Inflammatory macrophage (primary cell): Measurements from ENCODE around the gene TRPM8.

ENCODE experiments used
- DNase-seq, 2 donors: peaks; one replicate each; pipeline ENCODE4 v3.0.0-alpha.2; 2020 to 2022

TRPM8 gene

GRCh38 chr2:234050455-234051135 is 133.4 kb downstream of the TRPM8 start, which contains the start of gene SPP2:
Gene SPP2 (plus strand): TSS chr2:234050702. CDS start chr2:234050787, 85 bp downstream.
- no peak for DNase-seq

- no peak for DNase-seq
These were observed 134.3 kb downstream of the TRPM8 start for GRCh38 chr2:234051374-234052070.

DNA sequence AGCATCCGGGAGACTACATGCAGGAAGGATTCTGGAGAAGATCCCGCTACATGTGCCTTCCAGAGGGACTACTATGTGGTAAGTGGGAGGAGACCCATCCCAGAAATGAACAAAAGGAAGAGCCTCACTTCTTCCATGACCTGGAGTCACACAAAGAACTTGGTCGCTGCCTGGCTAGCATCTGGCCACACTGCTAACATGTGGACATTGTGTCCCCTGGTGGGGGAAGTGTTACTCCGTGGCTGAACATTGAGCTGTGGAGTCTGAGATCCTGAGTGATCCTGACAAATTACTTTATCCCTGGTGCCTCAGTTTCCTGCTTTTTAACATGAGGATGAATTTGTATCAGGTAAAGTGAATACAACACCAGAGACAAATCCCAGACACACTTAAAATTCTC is 141.7 kb downstream of the TRPM8 start:
- DNase-seq, result no peak

DNA sequence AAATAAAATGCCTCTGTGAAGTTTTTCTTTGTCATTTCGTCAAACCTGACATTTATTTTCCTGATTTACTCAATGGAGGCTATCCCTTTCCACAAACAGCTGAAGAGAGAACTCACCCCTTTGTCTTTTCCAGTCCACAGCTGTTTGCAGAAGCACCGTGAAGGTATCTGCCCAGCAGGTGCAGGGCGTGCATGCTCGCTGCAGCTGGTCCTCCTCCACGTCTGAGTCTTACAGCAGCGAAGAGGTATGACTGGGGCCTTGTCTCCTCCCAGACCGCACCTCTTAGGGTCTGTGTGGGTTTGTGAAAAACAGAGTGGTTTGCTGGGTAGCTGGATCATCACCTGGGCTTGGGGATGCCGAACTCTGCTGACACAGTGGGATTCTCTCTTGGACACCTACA is 143.1 kb downstream of the TRPM8 start:
- DNase-seq, result no peak

GRCh38 chr2:234061624-234062257 is 144.6 kb downstream of the TRPM8 start:
- DNase-seq, result no peak

DNA sequence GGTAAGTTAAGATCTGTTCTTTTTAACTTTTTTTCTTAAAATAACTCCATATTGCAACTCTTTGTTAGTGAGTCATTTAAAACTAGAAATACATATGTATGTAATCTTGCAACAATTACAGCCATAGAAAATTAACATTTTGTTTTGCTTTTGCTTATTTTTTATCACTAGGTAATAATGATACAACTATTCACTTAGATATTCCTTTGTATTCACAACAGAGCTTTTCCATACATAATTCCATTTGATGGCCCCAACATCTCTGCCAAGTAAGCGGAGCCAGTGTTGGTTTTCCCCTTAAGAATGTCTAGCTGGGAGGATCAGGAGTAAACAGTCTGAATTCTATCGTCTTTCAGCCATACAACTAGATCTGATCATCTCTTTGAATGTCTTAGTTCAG is 149.4 kb downstream of the TRPM8 start:
- DNase-seq, result no peak
